ENCODE data around the gene TANGO6.

DNA sequence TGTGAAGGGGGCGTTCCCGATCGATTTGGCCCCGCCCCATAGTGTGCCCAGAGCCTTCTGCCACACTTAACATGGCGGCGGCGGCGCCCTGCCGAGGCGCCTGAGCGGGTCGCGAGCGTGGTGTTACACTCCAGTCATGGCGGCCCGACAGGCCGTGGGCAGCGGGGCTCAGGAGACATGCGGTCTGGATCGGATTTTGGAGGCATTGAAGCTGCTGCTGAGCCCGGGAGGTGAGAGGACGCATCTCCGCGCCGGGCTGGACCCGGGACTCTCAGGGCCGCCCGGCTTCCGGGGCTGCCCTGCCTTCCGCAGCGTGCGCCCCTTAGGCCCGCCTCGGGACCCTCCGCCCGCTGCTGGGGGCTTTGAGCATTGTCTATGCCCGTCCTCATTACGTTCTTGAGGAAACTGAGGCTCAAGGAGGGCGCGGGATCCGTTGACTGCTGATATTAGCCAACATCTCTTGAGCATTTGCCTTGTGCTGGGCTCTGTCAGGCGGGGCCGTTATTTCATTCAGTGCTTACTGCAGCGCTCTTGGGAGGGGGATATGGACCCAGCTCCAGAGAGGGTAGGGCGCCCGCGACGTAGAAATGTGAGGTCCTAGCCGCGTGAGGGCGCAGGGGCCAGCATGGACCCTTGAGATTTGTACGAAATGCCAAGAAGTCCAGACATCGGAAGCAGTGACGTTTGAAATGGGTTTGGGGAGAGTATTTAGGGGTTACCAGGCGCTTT lies at the start of gene TANGO6:
- TF ChIP-seq, protein P1, sequence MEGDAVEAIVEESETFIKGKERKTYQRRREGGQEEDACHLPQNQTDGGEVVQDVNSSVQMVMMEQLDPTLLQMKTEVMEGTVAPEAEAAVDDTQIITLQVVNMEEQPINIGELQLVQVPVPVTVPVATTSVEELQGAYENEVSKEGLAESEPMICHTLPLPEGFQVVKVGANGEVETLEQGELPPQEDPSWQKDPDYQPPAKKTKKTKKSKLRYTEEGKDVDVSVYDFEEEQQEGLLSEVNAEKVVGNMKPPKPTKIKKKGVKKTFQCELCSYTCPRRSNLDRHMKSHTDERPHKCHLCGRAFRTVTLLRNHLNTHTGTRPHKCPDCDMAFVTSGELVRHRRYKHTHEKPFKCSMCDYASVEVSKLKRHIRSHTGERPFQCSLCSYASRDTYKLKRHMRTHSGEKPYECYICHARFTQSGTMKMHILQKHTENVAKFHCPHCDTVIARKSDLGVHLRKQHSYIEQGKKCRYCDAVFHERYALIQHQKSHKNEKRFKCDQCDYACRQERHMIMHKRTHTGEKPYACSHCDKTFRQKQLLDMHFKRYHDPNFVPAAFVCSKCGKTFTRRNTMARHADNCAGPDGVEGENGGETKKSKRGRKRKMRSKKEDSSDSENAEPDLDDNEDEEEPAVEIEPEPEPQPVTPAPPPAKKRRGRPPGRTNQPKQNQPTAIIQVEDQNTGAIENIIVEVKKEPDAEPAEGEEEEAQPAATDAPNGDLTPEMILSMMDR (IDR thresholded peaks at IDR 0.05), result peak; percentile 18; the same call in 1 of the 2 replicates
- TF ChIP-seq ZFX (IDR thresholded peaks at IDR 0.05; ENCODE audit: borderline replicate concordance), result no peak
